ENCODE data around the gene TBKBP1.
"Not testable (repeated sequence)": the region's sequence is repeated elsewhere in the genome, so short reads cannot be mapped to it uniquely, and the experiment has no call there.

Gene TBKBP1

GRCh38 chr17:47739150-47739549, 45.2 kb downstream of the TBKBP1 start:
- Histone ChIP-seq H3K4me1 (ENCODE audit: insufficient read depth, low read length, severe bottlenecking) (no peaks in the 10 kb centered on the region), H3K27me3 (ENCODE audit: insufficient read depth, low read length) (peaks cover 3% of the 10 kb centered on the region; the same call in 1 of the 2 replicates)

DNA sequence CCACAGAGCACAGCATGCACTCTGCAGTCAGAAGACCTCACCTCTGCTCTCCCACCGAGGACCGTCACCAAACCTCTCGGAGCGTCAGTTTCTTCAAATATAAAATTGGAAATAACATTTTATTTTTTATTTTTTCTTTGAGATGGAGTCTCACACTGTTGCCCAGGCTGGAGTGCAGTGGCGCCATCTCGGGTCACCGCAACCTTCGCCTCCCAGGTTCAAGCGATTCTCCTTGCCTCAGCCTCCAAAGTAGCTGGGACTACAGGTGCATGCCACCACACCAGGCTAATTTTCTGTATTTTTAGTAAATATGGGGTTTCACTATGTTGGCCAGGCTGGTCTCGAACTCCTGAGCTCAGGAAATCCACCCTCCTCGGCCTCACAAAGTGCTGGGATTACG, 46.0 kb downstream of the TBKBP1 start:
- H3K36me3 ChIP-seq (ENCODE audit: insufficient read depth, low read length); H4K20me1 ChIP-seq (ENCODE audit: insufficient read depth, low read length); H3K4me2 ChIP-seq (ENCODE audit: low read length); H3K27ac ChIP-seq (ENCODE audit: low read depth, low read length, poor library complexity, severe bottlenecking); H3K9ac ChIP-seq (ENCODE audit: low read length); H3K9me2 ChIP-seq (ENCODE audit: low read depth, low read length); H3K9me3 ChIP-seq (ENCODE audit: low read length); H3F3A ChIP-seq (ENCODE audit: insufficient read depth, low read length); H2AFZ ChIP-seq (ENCODE audit: low read length); H3K79me2 ChIP-seq (ENCODE audit: insufficient read depth, low read length); H3K27me3 ChIP-seq (ENCODE audit: insufficient read depth, low read length); H3K4me3 ChIP-seq (ENCODE audit: low read depth, low read length, poor library complexity, severe bottlenecking); H3K4me1 ChIP-seq (ENCODE audit: insufficient read depth, low read length, severe bottlenecking): not testable (repeated sequence)

More at GRCh38 chr17:47739150-47739549, 45.2 kb downstream of the TBKBP1 start:
- TF ChIP-seq CTCF (IDR thresholded peaks at IDR 0.05; ENCODE audit: low read length) (no peak), EZH2 (IDR thresholded peaks at IDR 0.05; ENCODE audit: borderline replicate concordance, low read length) (no peak)
- Histone ChIP-seq H3K27ac (ENCODE audit: low read depth, low read length, poor library complexity, severe bottlenecking) (no peak overlapping the region), H3K4me2 (ENCODE audit: low read length) (no peak overlapping the region), H3K79me2 (ENCODE audit: insufficient read depth, low read length) (no peaks in the 10 kb centered on the region), H3K9me3 (ENCODE audit: low read length) (no peaks in the 10 kb centered on the region), H2AFZ (ENCODE audit: low read length) (no peak overlapping the region), H4K20me1 (ENCODE audit: insufficient read depth, low read length) (no peaks in the 10 kb centered on the region), H3K9me2 (ENCODE audit: low read depth, low read length) (no peaks in the 10 kb centered on the region), H3K4me3 (ENCODE audit: low read depth, low read length, poor library complexity, severe bottlenecking) (no peak overlapping the region), H3K36me3 (ENCODE audit: insufficient read depth, low read length) (no peaks in the 10 kb centered on the region), H3F3A (ENCODE audit: insufficient read depth, low read length) (no peaks in the 10 kb centered on the region), H3K9ac (ENCODE audit: low read length) (no peak overlapping the region)

- Histone ChIP-seq H2AFZ (ENCODE audit: low read length) (no peak overlapping the region), H3K9me3 (ENCODE audit: low read length) (no peaks in the 10 kb centered on the region), H3F3A (ENCODE audit: insufficient read depth, low read length) (no peaks in the 10 kb centered on the region), H3K4me1 (ENCODE audit: insufficient read depth, low read length, severe bottlenecking) (no peaks in the 10 kb centered on the region), H3K9me2 (ENCODE audit: low read depth, low read length) (no peaks in the 10 kb centered on the region), H4K20me1 (ENCODE audit: insufficient read depth, low read length) (no peaks in the 10 kb centered on the region), H3K4me3 (ENCODE audit: low read depth, low read length, poor library complexity, severe bottlenecking) (no peak overlapping the region), H3K4me2 (ENCODE audit: low read length) (no peak overlapping the region), H3K27ac (ENCODE audit: low read depth, low read length, poor library complexity, severe bottlenecking) (no peak overlapping the region), H3K27me3 (ENCODE audit: insufficient read depth, low read length) (peaks cover 3% of the 10 kb centered on the region; the same call in 1 of the 2 replicates), H3K9ac (ENCODE audit: low read length) (no peak overlapping the region), H3K36me3 (ENCODE audit: insufficient read depth, low read length) (no peaks in the 10 kb centered on the region), H3K79me2 (ENCODE audit: insufficient read depth, low read length) (no peaks in the 10 kb centered on the region)
- TF ChIP-seq EZH2 (IDR thresholded peaks at IDR 0.05; ENCODE audit: borderline replicate concordance, low read length) (no peak), CTCF (IDR thresholded peaks at IDR 0.05; ENCODE audit: low read length) (no peak)
Observed at GRCh38 chr17:47741109-47741792, 47.3 kb downstream of the TBKBP1 start.

DNA sequence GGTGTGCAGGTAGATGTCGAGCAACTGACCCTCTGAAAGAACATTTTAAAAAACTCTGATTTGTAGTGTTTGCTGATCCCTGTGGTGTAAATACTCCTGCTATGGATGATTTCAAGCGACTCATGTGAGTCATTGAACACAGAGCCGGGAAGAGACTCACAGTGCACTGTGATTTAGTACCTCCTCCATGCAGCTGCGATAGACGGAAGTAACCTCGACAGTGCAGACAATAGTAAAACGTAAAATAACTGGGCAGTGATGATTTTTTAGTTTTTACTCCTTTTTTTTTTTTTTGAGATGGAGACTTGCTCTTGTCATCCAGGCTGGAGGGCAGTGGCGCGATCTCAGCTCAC, 47.8 kb downstream of the TBKBP1 start:
- Histone ChIP-seq H3K4me3 (ENCODE audit: low read depth, low read length, poor library complexity, severe bottlenecking) (no peak overlapping the region), H3K9me2 (ENCODE audit: low read depth, low read length) (no peaks in the 10 kb centered on the region), H3K27me3 (ENCODE audit: insufficient read depth, low read length) (peaks cover 3% of the 10 kb centered on the region; the same call in 1 of the 2 replicates), H3K36me3 (ENCODE audit: insufficient read depth, low read length) (no peaks in the 10 kb centered on the region), H3K9ac (ENCODE audit: low read length) (no peak overlapping the region), H3K4me2 (ENCODE audit: low read length) (no peak overlapping the region), H3K9me3 (ENCODE audit: low read length) (no peaks in the 10 kb centered on the region), H4K20me1 (ENCODE audit: insufficient read depth, low read length) (no peaks in the 10 kb centered on the region), H3K4me1 (ENCODE audit: insufficient read depth, low read length, severe bottlenecking) (no peaks in the 10 kb centered on the region), H3K79me2 (ENCODE audit: insufficient read depth, low read length) (no peaks in the 10 kb centered on the region), H2AFZ (ENCODE audit: low read length) (no peak overlapping the region), H3K27ac (ENCODE audit: low read depth, low read length, poor library complexity, severe bottlenecking) (no peak overlapping the region), H3F3A (ENCODE audit: insufficient read depth, low read length) (no peaks in the 10 kb centered on the region)
- TF ChIP-seq EZH2 (IDR thresholded peaks at IDR 0.05; ENCODE audit: borderline replicate concordance, low read length) (no peak), CTCF (IDR thresholded peaks at IDR 0.05; ENCODE audit: low read length) (no peak)

Measured in OCI-LY1 (cell line).